GM19467 (cell line): ENCODE measurements around the gene RHOU.

Source experiments
- ATAC-seq: cut with Tn5 transposase; IDR thresholded peaks from one replicate; pipeline ENCODE4 v1.9.1; 2021; ENCODE audit warnings: mild to moderate bottlenecking, moderate library complexity; ENCODE audit not compliant: unreplicated experiment

The RHOU gene

GRCh38 chr1:228736844-228737445 is 1.7 kb downstream of the RHOU start:
- no peak for ATAC-seq

- ATAC-seq = no peak
Measured at GRCh38 chr1:228737601-228738041, 2.3 kb downstream of the RHOU start.

GRCh38 chr1:228739826-228740225 is 4.5 kb downstream of the RHOU start:
- ATAC-seq = no peak

- ATAC-seq = no peak
Measured at GRCh38 chr1:228740543-228741317, 5.5 kb downstream of the RHOU start.

- ATAC-seq = no peak
Measured at GRCh38 chr1:228742281-228742860, 7.1 kb downstream of the RHOU start.

- ATAC-seq = no peak
Measured at GRCh38 chr1:228743405-228743804, 8.1 kb downstream of the RHOU start.

GRCh38 chr1:228744356-228744755 is 9.1 kb downstream of the RHOU start:
- no peak for ATAC-seq

GRCh38 chr1:228744918-228745317 is 9.6 kb downstream of the RHOU start:
- ATAC-seq = no peak

- no peak for ATAC-seq
Measured at GRCh38 chr1:228745497-228745896, 10.2 kb downstream of the RHOU start.

GRCh38 chr1:228747301-228747935 is 12.1 kb downstream of the RHOU start:
- ATAC-seq = no peak

- ATAC-seq = no peak
Measured at GRCh38 chr1:228748029-228748428, 12.8 kb downstream of the RHOU start.

GRCh38 chr1:228748431-228748830 is 13.2 kb downstream of the RHOU start:
- ATAC-seq = no peak

- no peak for ATAC-seq
Measured at GRCh38 chr1:228749765-228750164, 14.5 kb downstream of the RHOU start.

GRCh38 chr1:228750915-228751314 is 15.6 kb downstream of the RHOU start:
- ATAC-seq = no peak

- ATAC-seq = no peak
Measured at GRCh38 chr1:228751360-228752098, 16.2 kb downstream of the RHOU start.

- ATAC-seq = no peak
Measured at GRCh38 chr1:228752258-228752657, 17.0 kb downstream of the RHOU start.

- no peak for ATAC-seq
Measured at GRCh38 chr1:228752675-228753265, 17.5 kb downstream of the RHOU start.

GRCh38 chr1:228753287-228753686 is 18.0 kb downstream of the RHOU start:
- no peak for ATAC-seq

GRCh38 chr1:228753786-228754360 is 18.6 kb downstream of the RHOU start:
- no peak for ATAC-seq

GRCh38 chr1:228754646-228755268 is 19.5 kb downstream of the RHOU start:
- ATAC-seq = no peak
